Measurements from ENCODE around the gene SLC39A11.
"Not testable (repeated sequence)": the region's sequence is repeated elsewhere in the genome, so short reads cannot be mapped to it uniquely, and the experiment has no call there.

The SLC39A11 gene

GRCh38 chr17:72640415-72641165 lies 451.9 kb downstream of the SLC39A11 start:
- DNase-seq (ENCODE audit: low read depth in 3 of 3, low spot score in 1 of 3), result no peak

- no peak for DNase-seq (ENCODE audit: low read depth in 3 of 3, low spot score in 1 of 3)
Observed at GRCh38 chr17:72639711-72640110, 452.8 kb downstream of the SLC39A11 start.

- DNase-seq (ENCODE audit: low read depth in 3 of 3, low spot score in 1 of 3), result not testable (repeated sequence)
Observed at GRCh38 chr17:72638932-72639331, 453.6 kb downstream of the SLC39A11 start.

GRCh38 chr17:72635034-72635635 lies 457.4 kb downstream of the SLC39A11 start:
- DNase-seq (ENCODE audit: low read depth in 3 of 3, low spot score in 1 of 3), result no peak

- DNase-seq (ENCODE audit: low read depth in 3 of 3, low spot score in 1 of 3), result no peak
Observed at GRCh38 chr17:72634621-72635020, 457.9 kb downstream of the SLC39A11 start.

GRCh38 chr17:72631949-72632684 lies 460.4 kb downstream of the SLC39A11 start:
- no peak for DNase-seq (ENCODE audit: low read depth in 3 of 3, low spot score in 1 of 3)

GRCh38 chr17:72631568-72631948 lies 460.9 kb downstream of the SLC39A11 start:
- DNase-seq (ENCODE audit: low read depth in 3 of 3, low spot score in 1 of 3), result no peak

- no peak for DNase-seq (ENCODE audit: low read depth in 3 of 3, low spot score in 1 of 3)
Observed at GRCh38 chr17:72624652-72625051, 467.8 kb downstream of the SLC39A11 start.

- DNase-seq (ENCODE audit: low read depth in 3 of 3, low spot score in 1 of 3), result no peak
Observed at GRCh38 chr17:72624226-72624625, 468.3 kb downstream of the SLC39A11 start.

- no peak for DNase-seq (ENCODE audit: low read depth in 3 of 3, low spot score in 1 of 3)
Observed at GRCh38 chr17:72622661-72623433, 469.6 kb downstream of the SLC39A11 start.

- no peak for DNase-seq (ENCODE audit: low read depth in 3 of 3, low spot score in 1 of 3)
Observed at GRCh38 chr17:72619976-72620650, 472.4 kb downstream of the SLC39A11 start.

GRCh38 chr17:72618001-72618509 lies 474.4 kb downstream of the SLC39A11 start:
- DNase-seq (ENCODE audit: low read depth in 3 of 3, low spot score in 1 of 3), result no peak

- no peak for DNase-seq (ENCODE audit: low read depth in 3 of 3, low spot score in 1 of 3)
Observed at GRCh38 chr17:72617557-72617956, 474.9 kb downstream of the SLC39A11 start.

GRCh38 chr17:72616447-72616846 lies 476.0 kb downstream of the SLC39A11 start:
- DNase-seq (ENCODE audit: low read depth in 3 of 3, low spot score in 1 of 3), result no peak

GRCh38 chr17:72615627-72615991 lies 476.9 kb downstream of the SLC39A11 start:
- no peak for DNase-seq (ENCODE audit: low read depth in 3 of 3, low spot score in 1 of 3)

GRCh38 chr17:72614871-72615626 lies 477.4 kb downstream of the SLC39A11 start:
- no peak for DNase-seq (ENCODE audit: low read depth in 3 of 3, low spot score in 1 of 3)

- no peak for DNase-seq (ENCODE audit: low read depth in 3 of 3, low spot score in 1 of 3)
Observed at GRCh38 chr17:72614476-72614870, 478.0 kb downstream of the SLC39A11 start.

- no peak for DNase-seq (ENCODE audit: low read depth in 3 of 3, low spot score in 1 of 3)
Observed at GRCh38 chr17:72613806-72614292, 478.6 kb downstream of the SLC39A11 start.

GRCh38 chr17:72613396-72613795 lies 479.1 kb downstream of the SLC39A11 start:
- DNase-seq (ENCODE audit: low read depth in 3 of 3, low spot score in 1 of 3), result no peak

- DNase-seq (ENCODE audit: low read depth in 3 of 3, low spot score in 1 of 3), result no peak
Observed at GRCh38 chr17:72611172-72611571, 481.3 kb downstream of the SLC39A11 start.

All from stimulated activated CD4-positive, alpha-beta T cell treated with anti-CD3 and anti-CD28 coated beads, TNF-alpha, amount 100 ng/mL, for 1 hour (primary cell).